Cardiac fibroblast (primary cell): ENCODE results near the gene B4GALNT4.
"Not testable (repeated sequence)": the region's sequence is repeated elsewhere in the genome, so short reads cannot be mapped to it uniquely, and the experiment has no call there.

Source experiments
- DNase-seq, 2 donors: peaks; one replicate each; pipeline versions ENCODE4 v3.0.0 to v3.0.0-alpha.2; 2010; ENCODE audit warnings: low read depth in 2 of 2
- H3K4me3 ChIP-seq, 2 donors: replicated peaks in 1 of 2; 1 replicate in 1 of 2; 2 replicates in 1 of 2; pipeline ENCODE4 v1.5.1; 2011; ENCODE audit warnings: low read depth in 2 of 2, low read length in 2 of 2, mild to moderate bottlenecking in 2 of 2, moderate library complexity in 1 of 2
- CTCF ChIP-seq: IDR thresholded peaks from one replicate; pipeline ENCODE4 v1.5.1; 2011; ENCODE audit warnings: low read depth, mild to moderate bottlenecking, low read length, inconsistent platforms

Gene B4GALNT4

GRCh38 chr11:369336-370018, at the start of gene B4GALNT4:
Gene B4GALNT4, plus strand, starts transcription at chr11:369499. Its CDS starts 305 bp downstream, at chr11:369804.
- no peak for TF ChIP-seq CTCF
- DNase-seq: peak in 1 of 2 donors; percentile 29
- H3K4me3 ChIP-seq: peak within 1 kb of the TSS; percentile 35 to 37

GRCh38 chr11:319888-320273, 49.4 kb upstream of the B4GALNT4 start:
- peak overlapping the region; percentile 74 to 83 for H3K4me3 ChIP-seq
- peak in 1 of 2 donors; percentile 42 for DNase-seq

- H3K4me3 ChIP-seq: no peak overlapping the region
- TF ChIP-seq CTCF: no peak
- DNase-seq: no peak
These were observed 45.1 kb upstream of the B4GALNT4 start for GRCh38 chr11:324156-324555.

GRCh38 chr11:324593-325517, 44.4 kb upstream of the B4GALNT4 start:
- DNase-seq: peak; percentile 28 to 31
- H3K4me3 ChIP-seq: not testable (repeated sequence)

- DNase-seq: no peak
- no peak overlapping the region for H3K4me3 ChIP-seq
- TF ChIP-seq CTCF: no peak
These were observed 43.3 kb upstream of the B4GALNT4 start for GRCh38 chr11:325796-326591.

GRCh38 chr11:326592-326841, 42.8 kb upstream of the B4GALNT4 start:
- TF ChIP-seq CTCF: no peak
- no peak for DNase-seq
- H3K4me3 ChIP-seq: no peak overlapping the region

GRCh38 chr11:326842-327580, 42.3 kb upstream of the B4GALNT4 start:
- no peak overlapping the region for H3K4me3 ChIP-seq
- TF ChIP-seq CTCF: no peak
- DNase-seq: peak; percentile 85 to 94
